ENCODE results near the gene MEGF8.
"Not testable (repeated sequence)": the region's sequence is repeated elsewhere in the genome, so short reads cannot be mapped to it uniquely, and the experiment has no call there.

MEGF8 gene

DNA sequence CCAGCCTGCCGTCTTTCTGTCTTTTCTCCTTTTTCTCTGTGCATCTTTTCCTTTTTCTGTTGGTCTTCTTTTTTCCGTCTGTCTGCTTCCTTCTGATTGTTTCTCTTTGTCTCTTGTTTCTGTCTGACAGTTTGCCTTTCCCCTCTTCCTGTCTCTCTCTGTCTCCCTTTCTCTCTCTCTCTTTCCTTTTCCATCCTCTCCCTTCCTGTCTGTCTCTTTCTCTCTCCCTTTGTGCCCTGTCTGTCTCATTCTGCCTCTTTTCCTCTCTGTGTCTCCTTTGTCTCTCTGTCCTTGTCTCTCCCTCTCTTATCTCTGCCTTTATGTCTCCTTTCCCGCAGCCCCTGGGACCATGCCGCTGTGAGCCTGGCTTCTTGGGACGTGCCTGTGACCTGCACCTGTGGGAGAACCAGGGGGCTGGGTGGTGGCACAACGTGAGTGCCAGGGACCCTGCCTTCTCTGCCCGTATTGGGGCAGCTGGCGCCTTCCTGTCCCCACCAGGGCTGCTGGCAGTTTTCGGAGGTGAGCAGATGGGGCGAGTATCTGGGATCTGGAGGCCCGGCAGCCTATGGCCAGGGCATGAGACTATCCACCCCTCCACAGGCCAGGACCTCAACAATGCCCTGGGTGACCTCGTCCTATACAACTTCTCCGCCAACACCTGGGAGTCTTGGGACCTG, 9.4 kb downstream of the MEGF8 start:
- DNase-seq, result no peak

DNA sequence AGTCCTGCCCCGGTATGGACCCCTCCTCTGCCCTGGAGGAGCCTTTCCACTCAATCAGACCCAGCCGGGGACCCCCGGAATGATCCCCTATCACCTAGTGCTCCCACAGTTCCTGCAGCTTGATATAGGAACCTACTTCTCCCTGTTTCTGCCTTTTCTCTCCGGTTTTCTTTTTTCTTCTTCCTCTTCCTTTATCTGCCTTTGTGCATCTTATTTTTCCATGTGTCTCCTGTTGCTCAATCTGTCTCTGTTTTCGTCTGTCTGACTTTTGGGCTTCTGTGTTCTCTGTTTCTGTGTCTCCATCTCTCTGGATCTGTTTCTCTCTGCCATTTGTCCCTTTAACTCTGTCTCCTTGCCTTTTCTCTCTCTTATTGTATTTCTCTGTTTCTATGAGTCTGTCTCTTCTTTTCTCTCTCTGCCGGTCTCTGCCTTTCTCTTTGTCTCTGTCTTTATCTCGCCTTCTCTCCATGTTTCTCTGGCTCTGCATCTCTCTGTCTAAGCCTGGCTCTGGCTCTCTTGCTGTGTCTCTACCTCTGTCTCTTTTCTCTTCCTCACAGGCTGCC, 10.0 kb downstream of the MEGF8 start:
- no peak for DNase-seq

DNA sequence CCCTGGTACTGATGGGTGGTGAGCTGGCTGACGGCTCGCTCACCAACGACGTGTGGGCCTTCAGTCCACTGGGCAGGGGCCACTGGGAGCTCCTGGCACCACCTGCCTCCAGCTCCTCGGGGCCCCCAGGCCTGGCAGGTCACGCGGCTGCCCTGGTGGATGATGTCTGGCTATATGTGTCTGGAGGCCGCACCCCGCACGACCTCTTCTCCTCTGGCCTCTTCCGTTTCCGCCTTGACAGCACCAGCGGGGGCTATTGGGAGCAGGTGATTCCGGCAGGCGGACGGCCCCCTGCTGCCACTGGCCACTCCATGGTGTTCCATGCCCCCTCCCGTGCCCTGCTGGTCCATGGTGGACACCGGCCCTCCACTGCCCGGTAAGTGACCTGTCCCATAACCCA, 10.5 kb downstream of the MEGF8 start:
- DNase-seq, result no peak

DNA sequence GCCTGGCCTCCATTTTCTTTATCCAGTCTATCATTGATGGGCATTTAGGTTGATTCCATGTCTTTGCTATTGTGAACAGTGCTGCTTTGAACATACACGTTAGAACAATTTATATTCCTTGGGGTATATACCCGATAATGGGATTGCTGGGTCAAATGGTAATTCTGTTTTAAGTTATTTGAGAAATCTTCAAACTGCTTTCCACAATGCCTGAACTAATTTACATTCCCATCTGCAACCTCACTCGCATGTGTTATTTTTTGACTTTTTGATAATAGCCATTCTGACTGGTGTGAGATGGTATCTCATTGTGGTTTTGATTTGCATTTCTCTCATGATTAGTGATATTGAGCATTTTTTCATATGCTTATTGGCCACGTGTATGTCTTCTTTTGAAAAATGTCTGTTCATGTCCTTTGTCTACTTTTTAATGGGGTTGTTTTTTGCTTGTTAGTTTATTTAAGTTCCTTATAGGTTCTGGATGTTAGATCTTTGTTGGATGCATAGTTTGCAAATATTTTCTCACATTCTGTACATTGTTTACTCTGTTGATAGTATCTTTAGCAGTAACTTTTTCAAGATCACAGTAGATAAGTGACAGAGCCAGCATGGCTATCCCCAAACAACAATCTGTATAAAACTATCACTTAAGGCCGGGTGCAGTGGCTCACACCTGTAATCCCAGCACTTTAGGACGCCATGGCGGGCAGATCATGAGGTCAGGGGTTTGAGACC, 13.9 kb downstream of the MEGF8 start:
- DNase-seq, result not testable (repeated sequence)

DNA sequence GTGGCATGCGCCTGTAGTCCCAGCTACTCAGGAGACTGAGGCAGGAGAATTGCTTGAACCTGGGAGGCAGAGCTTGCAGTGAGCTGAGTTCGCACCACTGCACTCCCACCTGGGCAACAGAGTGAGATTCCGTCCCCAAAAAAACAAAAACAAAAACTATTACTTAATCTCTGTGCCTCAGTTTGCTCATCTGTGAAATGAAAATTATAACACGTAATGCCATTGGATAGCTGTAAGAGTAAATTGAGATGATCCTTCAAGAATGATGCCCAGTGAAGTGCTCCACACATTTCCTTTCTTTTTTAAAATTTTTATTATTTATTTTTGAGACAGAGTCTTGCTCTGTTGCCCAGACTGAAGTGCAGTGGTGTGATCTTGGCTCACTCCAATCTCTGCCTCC, 14.5 kb downstream of the MEGF8 start:
- not testable (repeated sequence) for DNase-seq

DNA sequence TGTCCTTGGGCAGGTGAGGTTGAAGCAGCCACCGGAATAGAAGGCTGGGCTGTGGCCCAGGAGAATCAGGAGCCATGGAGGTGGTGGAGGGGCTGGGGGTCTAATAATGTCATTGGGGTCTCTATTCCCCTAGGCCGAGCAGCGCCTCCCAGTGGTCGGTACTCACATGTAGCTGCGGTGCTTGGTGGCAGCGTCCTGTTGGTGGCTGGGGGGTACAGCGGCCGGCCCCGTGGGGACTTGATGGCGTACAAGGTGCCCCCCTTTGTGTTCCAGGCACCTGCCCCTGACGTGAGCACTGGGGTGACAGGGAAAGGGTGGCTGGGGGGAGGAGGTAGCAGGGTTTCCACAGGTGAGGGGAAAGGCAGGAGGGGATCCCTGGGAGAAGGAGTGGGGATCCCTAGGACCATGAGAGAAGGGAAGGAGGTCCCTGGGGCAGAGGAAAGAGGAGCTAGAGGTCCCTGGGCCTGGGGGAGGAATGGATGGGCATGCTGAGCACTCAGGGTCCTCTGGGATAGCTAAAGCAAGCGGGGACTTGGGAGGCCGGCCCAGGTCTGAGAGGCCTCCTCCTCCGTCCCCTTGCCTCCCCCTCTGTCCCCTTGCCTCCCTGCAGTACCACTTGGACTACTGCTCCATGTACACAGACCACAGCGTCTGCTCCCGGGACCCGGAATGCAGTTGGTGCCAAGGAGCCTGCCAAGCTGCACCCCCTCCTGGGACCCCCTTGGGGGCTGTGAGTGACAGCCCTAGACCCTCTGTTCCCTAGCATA, 18.1 kb downstream of the MEGF8 start:
- no peak for DNase-seq

DNA sequence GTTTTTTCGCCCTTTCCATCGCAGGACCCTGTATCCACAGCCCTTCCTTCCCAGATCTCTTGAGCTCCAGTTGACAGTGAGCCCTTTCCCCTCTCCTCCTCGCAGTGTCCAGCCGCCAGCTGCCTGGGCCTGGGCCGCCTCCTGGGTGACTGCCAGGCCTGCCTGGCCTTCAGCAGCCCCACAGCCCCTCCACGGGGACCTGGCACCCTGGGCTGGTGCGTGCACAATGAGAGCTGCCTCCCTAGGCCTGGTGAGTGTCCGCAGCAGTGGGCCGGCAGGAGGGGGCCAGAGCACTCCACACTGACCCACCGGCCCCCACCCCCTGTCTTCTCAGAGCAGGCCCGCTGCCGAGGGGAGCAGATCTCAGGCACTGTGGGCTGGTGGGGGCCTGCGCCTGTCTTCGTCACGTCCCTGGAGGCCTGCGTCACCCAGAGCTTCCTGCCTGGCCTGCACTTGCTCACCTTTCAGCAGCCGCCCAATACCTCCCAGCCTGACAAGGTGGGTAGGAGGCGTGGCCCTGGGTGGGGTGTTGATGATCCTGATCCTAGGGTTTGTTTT, 19.0 kb downstream of the MEGF8 start:
- DNase-seq, result no peak

DNA sequence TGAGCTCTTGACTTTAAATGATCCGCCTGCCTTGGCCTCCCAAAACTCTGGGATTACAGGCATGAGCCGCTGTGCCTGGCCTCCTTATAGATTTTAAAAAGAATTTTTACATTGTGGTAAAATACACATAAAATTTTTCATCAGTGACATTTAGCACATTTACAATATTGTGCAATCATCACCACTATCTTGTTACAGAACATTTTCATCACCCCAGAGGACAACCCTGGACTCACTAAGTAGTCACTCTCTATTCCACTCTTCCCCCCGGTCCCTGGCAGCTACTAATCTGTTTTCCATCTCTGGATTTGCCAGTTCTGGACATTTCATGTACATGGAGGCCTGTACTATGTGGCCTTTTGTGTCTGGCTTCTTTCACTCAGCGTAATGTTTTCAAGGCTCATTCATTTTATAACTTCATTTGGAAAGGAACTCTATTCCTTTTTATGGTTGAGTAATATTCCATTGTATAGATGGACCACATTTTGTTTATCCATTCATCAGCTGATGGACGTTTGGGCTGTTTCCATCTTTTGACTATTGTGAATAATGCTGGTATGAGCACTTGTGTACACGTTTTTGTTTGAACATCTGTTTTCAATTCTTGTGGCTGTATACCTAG, 19.9 kb downstream of the MEGF8 start:
- no peak for DNase-seq

DNA sequence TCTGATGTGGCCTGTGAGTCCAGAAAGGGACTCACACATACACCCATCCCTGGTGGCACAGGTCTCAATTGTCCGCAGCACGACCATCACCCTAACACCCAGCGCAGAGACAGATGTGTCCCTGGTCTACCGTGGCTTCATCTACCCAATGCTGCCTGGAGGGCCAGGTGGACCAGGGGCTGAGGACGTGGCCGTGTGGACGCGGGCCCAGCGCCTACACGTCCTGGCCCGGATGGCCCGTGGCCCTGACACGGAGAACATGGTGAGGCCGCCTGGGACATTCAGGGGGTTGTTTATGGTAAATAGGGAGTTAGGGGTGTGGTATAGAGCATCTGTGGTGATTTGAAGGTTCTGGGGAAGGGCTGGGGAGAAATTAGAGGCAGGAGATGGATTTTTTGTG, 22.8 kb downstream of the MEGF8 start:
- DNase-seq, result no peak

DNA sequence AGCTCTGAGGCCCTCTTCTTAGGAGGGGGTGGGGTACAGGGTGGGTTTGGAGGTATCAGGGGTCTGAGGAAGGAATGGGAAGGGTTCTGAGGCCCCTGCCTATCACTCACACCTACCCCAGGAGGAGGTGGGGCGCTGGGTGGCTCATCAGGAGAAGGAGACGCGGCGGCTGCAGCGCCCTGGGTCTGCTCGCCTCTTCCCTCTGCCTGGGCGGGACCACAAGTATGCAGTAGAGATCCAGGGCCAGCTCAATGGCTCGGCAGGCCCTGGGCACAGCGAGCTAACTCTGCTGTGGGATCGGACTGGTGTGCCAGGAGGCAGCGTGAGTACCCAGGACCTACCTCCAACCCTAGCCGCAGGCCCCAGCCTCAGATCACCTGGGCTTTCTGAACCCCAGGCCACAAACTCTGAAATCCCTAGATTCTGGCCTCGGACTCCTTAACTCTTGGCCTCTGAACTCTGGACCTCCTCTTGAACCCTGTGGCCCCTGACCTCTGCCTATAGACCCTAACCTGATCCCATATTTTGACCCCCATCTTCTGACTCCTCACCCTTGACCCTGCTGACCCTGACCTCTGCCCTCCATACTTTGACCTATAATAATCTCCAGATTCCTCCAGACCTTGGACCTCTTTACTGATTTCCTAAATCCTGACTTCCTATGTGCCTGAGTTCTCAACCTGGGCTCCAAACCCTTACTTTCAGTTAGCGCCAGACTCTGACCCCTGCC, 24.1 kb downstream of the MEGF8 start:
- no peak for DNase-seq

DNA sequence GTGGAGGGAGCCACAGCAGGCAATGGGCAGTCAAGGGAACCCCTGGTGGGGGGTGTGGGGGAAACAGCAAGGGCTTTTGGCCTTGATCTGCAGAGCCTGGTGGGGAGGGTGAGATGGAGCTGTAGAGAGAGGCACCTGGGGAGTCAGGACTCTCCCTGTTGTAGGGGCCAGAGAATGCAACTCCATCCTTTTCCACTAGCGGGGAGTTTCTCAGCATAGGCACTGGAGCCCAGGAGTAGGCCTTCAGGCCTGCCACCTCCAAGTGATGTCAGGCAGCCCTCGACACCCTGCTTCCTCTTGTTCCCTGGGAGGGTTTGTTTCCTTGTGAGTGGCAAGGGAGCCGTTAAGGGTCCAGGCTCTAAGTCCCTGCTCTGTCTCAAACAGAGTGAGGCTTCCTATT, 25.0 kb downstream of the MEGF8 start:
- DNase-seq, result no peak

DNA sequence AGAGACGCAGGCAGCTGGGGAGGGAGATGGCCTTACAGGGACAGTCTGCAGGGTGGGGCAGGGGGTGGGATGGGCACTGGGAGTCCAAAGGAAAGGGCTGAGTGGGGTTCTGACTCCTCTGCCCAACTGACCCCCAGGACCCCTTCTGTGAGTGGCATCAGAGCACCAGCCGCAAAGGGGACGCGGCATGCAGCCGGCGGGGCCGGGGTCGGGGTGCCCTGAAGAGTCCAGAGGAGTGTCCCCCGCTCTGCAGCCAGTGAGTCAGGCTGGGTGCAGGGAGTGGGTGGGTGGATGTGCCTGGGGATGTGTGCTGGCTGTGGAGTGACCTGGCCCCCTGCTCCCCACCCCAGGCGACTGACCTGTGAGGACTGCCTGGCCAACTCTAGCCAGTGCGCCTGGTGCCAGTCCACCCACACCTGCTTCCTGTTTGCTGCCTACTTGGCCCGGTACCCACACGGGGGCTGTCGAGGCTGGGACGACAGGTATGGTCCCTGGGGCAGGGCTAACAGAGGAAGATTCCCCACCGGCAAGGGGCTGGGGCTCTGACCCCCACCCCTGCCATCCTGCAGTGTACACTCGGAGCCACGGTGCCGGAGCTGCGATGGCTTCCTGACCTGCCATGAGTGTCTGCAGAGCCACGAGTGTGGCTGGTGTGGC, 25.8 kb downstream of the MEGF8 start:
- no peak for DNase-seq

DNA sequence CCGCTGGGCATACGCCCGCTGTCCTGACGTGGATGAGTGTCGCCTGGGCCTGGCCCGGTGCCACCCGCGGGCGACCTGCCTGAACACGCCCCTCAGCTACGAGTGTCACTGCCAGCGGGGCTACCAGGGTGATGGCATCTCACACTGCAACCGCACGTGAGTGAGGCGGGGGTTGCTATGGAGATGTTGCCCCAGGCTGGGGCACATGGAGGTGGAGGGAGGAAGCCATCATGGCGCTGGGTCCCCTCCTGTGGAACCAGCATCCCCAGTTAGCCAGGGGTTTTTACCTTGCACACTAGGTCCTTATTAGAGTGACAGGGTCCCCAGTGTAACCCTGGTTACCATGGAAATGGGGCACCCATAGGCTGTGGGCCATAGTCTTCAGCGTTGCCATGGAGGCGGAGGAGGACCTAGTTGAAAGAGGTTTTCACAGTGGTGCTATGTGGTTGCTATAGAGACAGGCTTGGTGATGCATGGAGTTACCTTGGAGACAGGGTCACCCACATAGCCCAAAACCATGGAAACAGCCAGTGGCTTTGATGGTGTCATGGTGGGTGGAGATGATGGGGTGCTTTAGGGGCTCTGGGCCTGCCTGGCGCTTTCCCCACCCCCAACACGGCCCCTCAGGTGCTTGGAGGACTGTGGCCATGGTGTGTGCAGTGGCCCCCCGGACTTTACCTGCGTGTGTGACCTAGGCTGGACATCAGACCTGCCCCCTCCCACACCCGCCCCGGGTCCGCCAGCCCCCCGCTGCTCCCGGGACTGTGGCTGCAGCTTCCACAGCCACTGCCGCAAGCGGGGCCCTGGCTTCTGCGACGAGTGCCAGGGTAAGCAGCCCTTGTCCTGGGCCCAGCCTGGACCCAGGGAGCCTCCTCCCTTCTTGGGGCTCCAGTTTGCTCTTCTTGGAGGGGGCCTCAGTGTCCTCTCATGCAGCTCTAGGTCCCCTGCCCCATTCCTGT, 27.1 kb downstream of the MEGF8 start:
- no peak for DNase-seq

DNA sequence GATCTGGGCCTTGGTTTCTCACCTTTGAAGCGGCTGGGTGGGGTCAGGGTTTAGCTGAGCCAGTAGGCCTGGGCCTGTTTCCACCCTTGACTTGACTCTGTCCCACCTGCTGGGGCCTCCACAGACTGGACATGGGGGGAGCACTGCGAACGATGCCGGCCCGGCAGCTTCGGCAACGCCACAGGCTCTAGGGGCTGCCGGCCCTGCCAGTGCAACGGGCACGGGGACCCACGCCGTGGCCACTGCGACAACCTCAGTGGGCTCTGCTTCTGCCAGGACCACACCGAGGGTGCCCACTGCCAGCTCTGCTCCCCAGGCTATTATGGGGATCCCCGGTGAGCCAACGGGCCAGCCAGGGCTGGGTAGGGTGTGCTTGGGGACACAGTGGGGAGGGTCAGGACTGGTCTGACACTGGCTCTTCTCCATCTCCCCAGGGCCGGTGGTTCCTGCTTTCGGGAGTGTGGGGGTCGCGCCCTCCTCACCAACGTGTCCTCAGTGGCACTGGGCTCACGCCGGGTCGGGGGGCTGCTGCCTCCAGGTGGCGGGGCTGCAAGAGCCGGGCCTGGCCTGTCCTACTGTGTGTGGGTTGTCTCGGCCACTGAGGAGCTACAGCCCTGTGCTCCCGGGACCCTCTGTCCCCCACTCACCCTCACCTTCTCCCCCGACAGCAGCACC, 28.0 kb downstream of the MEGF8 start:
- DNase-seq, result no peak

DNA sequence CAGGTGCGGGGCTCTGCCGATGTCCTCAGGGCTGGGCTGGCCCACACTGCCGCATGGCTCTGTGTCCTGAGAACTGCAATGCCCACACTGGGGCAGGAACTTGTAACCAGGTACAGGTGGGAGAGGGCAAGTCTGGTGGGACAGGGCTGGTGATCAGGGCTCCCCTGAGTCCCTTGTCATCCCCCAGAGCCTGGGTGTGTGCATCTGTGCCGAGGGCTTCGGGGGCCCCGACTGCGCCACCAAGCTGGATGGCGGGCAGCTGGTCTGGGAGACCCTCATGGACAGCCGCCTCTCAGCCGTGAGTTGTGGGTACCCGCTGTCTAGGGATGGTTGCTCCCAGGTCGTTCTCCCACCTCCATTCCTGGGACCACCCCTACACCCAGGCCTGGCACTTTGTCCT, 30.5 kb downstream of the MEGF8 start:
- DNase-seq, result no peak

DNA sequence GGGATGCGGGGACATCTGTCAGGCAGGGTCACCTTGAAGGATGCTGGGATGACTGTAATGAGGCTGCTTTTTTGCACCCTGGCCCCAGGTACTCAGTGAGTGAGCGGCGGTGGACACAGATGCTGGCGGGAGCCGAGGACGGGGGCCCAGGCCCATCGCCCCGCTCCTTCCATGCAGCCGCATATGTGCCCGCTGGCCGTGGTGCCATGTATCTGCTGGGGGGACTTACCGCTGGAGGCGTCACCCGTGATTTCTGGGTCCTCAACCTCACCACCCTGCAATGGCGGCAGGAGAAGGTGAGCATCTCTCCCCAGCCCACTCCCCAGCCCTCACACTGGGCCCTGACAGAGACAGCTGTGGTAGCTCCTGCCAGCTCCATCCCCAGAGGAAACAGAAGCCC, 31.3 kb downstream of the MEGF8 start:
- DNase-seq, result no peak

DNA sequence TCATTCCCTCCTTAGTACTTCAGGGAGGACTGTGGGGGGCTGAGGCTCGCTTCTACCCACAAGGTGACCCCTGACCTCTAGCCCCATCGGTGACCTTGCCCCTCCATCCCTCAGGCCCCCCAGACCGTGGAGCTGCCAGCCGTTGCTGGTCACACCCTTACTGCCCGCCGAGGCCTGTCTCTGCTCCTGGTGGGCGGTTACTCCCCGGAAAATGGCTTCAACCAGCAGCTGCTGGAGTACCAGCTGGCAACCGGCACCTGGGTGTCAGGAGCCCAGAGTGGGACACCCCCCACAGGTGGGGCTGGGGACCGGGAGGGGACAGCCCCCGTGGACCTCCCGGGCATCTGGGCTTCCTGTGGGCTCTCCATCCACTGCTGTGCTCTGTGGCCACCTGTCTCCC, 31.9 kb downstream of the MEGF8 start:
- DNase-seq, result no peak

DNA sequence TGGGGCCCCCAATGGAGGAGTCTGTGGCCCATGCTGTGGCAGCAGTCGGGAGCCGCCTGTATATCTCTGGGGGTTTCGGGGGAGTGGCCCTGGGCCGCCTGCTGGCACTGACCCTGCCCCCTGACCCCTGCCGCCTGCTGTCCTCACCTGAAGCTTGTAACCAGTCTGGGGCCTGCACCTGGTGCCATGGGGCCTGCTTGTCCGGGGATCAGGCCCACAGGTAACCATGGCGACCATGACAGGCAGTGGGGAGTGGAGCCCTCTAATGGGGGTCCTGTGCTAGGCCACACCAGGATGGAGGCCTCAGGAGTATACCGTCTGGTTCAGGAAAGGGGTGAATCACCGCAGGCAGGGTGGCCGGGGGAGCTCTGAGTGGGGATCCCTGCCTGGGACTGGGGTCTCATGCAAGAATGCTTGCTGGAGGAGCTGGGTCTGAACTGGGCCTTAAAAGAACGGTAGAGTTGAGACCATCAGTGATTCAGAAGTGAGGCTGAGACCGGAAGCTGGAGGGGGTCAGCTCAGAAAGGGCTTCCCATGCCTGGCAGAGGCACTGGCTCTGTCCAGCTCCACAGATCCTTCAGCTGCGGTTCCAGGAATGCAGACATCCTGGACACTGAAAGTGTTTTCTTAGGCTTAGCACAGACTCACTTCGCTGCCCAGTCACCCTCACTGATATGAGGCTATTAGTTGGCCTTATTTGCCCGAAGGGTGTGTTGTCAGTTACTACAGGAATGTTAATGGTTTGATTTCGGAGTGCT, 35.5 kb downstream of the MEGF8 start:
- no peak for DNase-seq

DNA sequence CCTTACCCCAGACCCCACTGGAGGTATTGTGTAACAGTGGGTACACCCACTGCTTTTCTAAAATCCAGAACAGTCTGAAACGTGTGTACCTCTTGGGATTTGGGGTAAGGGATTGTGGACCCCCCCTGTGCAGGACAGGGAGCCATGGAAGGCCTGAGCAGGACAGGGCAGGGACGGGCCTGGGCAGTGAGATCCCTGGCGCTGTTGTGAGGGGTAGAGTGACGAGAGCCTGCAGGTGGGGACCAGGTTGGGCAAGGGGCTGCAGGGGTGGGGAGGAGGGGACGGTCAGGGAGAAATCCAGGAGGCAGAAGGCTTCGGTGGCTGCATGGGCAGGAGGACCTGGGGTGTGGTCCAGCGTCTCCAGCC, 36.1 kb downstream of the MEGF8 start:
- no peak for DNase-seq
